Tongue (tissue), 2 donors: ENCODE results near the gene PLEKHA5. TPM values are rescaled to one million over a fixed set of nuclear protein-coding genes. Genes with fewer than 3 reads are reported as not detected.
A peak's percentile ranks its signal among the peaks of the same experiment; 100 is the strongest.
"Not testable (repeated sequence)": the region's sequence is repeated elsewhere in the genome, so short reads cannot be mapped to it uniquely, and the experiment has no call there.

Source experiments
- DNase-seq: peaks from one replicate; pipeline ENCODE4 v3.0.0-alpha.2; 2015
- total RNA-seq: library from RNA; depleted of rRNA; stranded (reverse); fragments of >200 nt; gene quantifications from one replicate; pipeline ENCODE4 v1.2.3, GENCODE V29; 2014

The PLEKHA5 gene
- 37.0 TPM for total RNA-seq

DNA sequence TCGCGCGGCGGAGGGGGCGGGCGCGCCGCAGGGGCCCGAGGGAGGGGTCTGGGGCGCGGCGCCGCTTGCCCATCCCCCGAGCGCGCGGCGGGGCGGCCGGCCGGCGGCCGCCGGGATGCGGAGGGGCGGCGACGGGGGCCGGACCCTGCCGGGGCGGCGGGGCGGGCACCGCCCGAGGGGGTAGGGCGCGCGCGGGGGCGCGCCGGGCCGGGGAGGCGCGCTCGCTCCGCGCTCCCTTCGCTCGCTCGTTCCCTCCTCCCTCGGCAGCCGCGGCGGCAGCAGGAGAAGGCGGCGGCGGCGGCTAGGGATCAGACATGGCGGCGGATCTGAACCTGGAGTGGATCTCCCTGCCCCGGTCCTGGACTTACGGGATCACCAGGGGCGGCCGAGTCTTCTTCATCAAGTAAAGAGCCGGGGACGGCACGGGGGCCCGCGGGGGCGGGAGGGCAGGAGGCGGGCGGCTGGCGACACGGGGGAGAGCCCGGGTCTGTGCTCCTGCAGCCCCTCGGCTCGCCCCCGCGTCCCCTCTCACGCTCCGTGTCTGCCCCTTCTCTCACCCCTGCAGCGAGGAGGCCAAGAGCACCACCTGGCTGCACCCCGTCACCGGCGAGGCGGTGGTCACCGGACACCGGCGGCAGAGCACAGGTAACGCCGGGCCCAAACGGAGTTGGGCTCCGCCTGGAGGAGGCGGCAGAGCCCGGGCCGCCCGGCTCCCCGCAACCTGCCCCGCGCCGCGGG, at the start of gene PLEKHA5:
PLEKHA5 (plus strand) TSS at position 248 of the 738 bp plus-strand sequence; CDS start at position 315, 67 bp downstream.
- peak; percentile 88 for DNase-seq

- no peak for DNase-seq
These were observed 48.6 kb upstream of the PLEKHA5 start for GRCh38 chr12:19080918-19081317.

DNA sequence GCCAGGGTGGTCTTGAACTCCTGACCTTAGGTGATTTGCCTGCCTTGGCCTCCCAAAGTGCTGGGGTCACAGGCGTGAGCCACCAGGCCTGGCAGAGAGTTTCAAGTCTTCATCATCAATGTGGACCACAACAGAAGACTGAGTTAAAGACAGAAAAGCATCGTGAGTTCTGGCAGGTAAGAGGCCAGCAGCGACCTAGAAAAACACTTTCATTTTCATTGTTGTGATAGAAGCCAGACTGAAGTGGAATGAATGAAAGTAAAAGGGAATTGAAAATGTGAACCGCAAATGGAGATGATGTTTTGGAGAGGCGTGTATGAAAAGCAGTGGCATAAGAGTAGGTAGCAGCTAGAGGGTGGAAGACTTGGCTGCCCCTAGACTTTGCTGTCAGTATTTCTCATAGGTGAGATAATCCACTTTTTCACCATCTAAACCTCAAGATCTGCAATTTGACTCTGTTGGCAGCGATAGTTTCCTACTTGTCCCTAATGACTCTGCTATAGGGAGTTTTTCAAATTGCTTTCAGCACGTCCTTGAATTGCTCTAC, 47.1 kb upstream of the PLEKHA5 start:
- DNase-seq = no peak

DNA sequence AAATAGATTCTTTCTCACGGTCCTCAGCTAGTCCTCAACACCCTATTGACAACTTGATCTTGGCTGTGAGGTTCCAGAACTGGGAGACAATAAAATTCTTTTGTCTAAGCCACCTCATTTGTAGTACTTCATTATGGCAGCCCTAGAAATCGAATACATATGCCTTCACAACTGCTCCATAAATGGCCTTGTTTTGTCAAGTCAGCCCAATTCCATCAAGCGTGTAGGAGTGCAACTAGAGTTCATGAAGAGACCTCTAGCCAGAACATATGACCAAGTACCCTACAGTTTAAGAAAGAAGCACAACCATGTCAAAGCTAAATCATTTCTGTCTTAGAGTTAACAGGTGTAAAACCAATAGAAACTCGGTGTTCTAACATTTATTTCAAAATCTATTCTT, 45.0 kb upstream of the PLEKHA5 start:
- DNase-seq = no peak

DNA sequence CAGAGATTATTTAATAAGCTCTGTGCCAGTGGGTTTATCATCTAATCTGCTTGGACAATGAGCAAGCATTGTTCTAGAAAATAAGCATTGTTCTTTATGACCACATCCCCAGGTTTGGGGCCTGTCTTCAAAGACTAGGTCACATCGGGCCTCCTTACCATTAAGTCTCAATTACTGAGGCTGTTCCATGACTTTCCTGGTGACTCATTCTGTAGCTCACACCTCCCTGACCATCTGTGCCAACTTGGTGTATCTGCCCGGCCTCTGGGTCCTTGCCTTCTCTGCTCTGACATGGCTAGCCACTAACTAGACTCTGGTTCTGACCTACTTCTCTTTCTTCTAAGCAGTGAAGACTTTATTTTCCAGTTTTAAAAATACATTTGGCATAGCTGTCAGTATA, 44.4 kb upstream of the PLEKHA5 start:
- no peak for DNase-seq

- DNase-seq = no peak
These were observed 40.9 kb upstream of the PLEKHA5 start for GRCh38 chr12:19088606-19089005.

GRCh38 chr12:19092482-19092881, 37.1 kb upstream of the PLEKHA5 start:
- not testable (repeated sequence) for DNase-seq

- no peak for DNase-seq
These were observed 36.3 kb upstream of the PLEKHA5 start for GRCh38 chr12:19093218-19093617.

DNA sequence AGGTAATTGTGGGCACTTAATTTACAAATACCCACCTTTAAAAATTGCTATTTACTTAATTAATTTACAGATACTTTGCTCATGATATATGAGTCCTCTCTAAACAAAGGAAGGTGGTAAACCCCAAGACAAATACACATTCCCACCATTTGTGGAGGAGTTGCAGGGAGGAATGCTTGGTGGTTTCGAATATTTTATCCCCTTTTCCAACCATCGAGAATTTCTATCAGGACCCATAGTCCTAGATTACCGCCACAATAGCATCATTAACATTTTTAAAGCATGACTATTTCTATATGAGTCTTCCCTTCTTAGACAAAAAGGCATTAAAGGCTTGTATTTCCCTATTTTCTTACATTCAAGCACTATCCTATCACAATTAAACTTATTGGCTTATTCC, 34.2 kb upstream of the PLEKHA5 start:
- no peak for DNase-seq

DNA sequence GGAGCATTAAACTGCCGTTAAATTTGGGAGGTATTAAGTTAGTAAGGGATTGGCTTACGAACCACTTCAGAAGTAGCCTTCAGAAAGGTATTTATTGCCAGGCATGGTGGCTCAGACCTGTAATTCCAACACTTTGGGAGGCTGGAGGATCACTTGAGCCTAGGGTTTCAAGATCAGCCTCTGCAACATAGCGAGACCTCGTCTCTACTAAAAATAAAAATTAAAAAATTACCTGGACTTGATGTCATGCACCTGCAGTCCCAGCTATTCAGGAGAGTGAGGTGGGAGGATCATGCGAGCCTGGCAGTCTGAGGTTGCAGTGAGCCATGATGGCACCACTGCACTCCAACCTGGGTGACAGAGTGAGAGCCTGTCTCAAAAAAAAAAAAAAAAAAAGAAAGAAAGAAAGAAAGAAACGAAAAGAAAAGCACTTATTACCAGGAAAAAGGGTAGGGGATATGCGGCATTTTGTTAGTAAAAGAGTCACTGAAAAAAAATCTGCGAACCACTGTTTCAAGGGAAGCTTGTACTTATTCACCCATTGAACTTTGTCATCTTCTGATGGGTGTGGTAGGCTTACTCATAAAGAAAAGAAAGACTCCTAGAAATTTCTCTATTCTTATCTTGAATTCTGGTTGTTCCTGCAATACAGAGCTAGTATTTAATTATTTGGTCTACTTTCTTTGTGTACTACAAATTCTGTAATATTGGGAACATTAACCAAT, 33.6 kb upstream of the PLEKHA5 start:
- no peak for DNase-seq

DNA sequence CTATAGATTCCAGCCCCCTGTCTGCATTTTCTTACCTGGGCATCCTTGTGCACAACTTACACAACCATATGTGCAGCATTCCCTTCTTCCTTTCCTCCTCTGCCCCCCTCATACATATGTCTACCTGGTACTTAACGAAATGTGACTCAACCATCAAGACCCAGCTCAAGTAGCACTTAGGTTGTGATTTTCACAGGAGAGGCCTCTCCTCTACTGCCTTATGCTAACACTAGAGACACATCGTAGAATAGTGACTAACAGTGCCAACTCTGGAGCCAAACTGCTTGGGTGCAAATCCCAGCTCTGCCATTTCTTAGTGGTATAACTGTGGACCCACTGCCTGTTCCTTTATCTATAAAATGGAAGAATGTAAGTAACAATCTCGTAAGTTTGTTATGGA, 24.1 kb upstream of the PLEKHA5 start:
- DNase-seq = no peak

GRCh38 chr12:19107750-19108149, 21.8 kb upstream of the PLEKHA5 start:
- DNase-seq = no peak

GRCh38 chr12:19110221-19110940, 19.2 kb upstream of the PLEKHA5 start:
- no peak for DNase-seq

- no peak for DNase-seq
These were observed 16.1 kb upstream of the PLEKHA5 start for GRCh38 chr12:19113464-19113863.

DNA sequence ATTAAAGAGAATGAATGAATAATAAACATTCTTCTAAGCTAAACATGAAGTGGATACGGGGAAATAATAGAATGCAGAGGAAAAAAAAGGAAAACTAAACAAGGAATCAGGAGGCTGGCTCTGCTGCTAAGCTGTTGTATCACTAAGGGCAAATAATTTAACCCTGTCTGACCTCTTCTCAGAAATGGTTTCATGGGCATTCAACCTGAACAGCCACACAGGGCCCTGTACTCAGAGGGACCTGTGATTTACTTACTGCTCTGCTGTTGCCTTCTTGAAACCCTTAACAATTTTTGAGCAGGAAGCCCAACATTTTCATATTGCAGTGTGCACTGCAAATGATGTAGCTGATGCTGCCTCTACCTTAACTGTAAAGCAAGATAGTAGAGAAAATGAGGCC, 14.2 kb upstream of the PLEKHA5 start:
- DNase-seq = no peak

DNA sequence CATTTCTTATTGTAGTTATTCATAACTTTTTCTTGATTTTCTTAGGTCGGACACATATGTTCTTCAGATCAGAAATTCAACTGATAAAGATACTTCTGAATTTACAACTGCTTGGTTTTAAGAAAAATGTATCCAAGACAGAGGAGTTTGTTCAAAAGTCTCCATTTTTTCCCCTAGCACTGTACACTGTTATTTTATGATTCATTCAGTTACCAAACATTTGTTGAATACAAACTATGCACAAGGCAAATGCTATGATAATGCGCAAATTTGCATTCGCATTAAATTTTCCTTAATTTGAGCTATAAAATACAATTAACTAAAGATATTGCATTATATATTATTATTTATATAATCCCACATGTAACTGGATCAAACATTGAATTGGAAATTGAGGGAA, 10.1 kb upstream of the PLEKHA5 start:
- no peak for DNase-seq

GRCh38 chr12:19120795-19121194, 8.7 kb upstream of the PLEKHA5 start:
- no peak for DNase-seq

DNA sequence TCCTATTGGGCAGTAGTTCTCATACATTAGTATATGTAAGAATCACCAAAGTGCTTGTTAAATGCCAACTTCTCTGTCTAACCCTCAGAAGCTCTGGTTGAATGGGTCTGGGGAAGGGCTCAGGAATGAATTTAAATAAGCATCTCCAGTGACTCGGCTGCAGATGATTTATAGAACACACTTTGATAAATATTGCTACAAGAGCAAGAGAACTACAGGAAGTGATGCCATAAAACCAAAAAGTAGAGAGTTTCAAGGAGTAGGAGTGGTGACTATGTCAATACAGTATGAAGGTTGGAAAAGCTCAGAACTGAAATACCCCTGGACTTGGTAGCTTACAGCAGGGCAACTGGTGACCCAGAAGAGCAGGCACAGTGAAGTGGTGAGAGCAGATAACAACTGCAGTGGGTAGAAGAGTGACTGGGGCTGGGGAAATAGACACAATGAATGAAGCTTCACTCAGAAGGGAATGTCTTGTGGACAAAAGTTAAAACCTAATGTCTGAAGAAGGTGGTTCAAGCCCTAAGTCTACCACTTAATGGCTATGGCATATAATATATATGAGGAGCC, 8.0 kb upstream of the PLEKHA5 start:
- DNase-seq = no peak

DNA sequence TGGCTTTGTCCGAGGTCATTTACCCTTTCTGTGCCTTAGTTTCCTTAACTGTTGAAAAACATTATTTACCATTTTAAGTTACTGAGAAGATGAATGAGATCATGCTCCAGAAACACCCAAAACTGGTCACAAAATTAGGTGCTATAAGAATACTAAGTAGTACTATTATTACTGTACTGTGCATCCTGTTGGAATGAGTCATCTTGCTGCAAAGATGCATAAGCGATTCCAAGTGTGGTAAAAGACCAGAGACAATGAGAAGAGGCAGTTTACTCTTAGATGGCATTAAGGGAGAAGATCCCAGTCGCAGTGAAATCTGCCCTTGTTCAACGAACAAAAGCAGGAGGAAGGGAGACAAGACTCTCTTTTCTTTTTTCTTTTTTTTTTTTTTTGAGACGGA, 4.2 kb upstream of the PLEKHA5 start:
- no peak for DNase-seq

- no peak for DNase-seq
These were observed 2.3 kb upstream of the PLEKHA5 start for GRCh38 chr12:19127270-19127669.

DNA sequence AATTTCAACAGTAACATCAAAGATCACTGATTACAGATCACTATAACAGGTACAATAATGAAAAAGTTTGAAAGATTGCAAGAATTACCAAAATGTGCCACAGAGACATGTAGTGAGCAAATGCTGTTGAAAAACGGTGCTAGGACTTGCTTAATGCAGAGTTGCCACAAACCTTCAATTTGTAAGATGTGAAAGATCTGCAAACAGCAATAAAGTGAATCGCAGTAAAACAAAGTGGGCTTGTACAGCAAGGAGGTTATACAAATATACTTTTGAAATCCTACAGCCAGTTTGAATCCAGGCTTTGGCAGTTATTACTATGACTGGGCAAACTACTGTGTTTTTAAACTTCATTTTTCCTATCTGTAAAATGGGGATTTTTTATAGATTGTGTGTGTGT, 1.0 kb upstream of the PLEKHA5 start:
- DNase-seq = peak; percentile 18

DNA sequence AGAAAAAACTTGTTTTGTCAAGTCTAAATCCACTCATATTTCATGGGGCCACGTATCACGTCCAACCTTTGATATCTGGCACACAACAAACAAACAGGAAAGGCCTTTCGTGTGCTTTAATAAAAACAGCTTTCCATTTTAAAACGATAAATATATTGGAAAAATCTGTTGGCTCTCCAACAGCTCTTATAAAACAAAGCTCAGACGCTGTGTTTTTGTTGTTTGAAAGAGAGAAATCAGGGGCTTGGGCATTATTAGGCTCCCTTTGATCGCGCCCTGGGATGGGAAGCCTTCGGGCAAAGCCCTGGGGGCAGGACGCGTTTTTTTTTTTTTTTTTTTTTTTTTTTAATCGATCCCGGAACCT, 429 bp upstream of the PLEKHA5 start:
- no peak for DNase-seq
